WTC11 (cell line): Measurements from ENCODE around the gene RAMP3. TPM values are rescaled to one million over a fixed set of nuclear protein-coding genes. Genes with fewer than 3 reads are reported as not detected.
A peak's percentile ranks its signal among the peaks of the same experiment; 100 is the strongest.

Experiments
- ATAC-seq: fragments of 200-7000 bp; cut with Tn5 transposase; 2 replicates; pipeline ENCODE4 v1.10.0; 2021; ENCODE audit warnings: mild to moderate bottlenecking, moderate library complexity
- CTCF ChIA-PET: fragments of 300-600 bp; sonication (Branson Sonifier 250); formaldehyde crosslinking; loops from one replicate; lab custom pipeline; 2021; ENCODE audit warnings: antibody characterized with exemption; lab: Charles Lee
- POLR2A ChIA-PET: fragments of 350-600 bp; sonication (Branson Sonifier 250); formaldehyde crosslinking; loops from one replicate; lab custom pipeline; 2021; ENCODE audit warnings: antibody characterized with exemption; lab: Charles Lee
- DNase-seq: peaks from one replicate; pipeline ENCODE4 v3.0.0; 2021; ENCODE audit warnings: low spot score
- H3K27ac Mint-ChIP-seq: 2 replicates; pipeline ENCODE4 v1.8.0; 2021; ENCODE audit warnings: mixed read lengths
- H3K27me3 Mint-ChIP-seq: 2 replicates; pipeline ENCODE4 v1.8.0; 2021; ENCODE audit warnings: low read depth, mild to moderate bottlenecking, moderate library complexity, mixed read lengths
- H3K36me3 Mint-ChIP-seq: 2 replicates; pipeline ENCODE4 v1.8.0; 2021; ENCODE audit warnings: mixed read lengths
- H3K4me1 Mint-ChIP-seq: 2 replicates; pipeline ENCODE4 v1.8.0; 2022; ENCODE audit warnings: mixed read lengths
- H3K4me3 Mint-ChIP-seq: 2 replicates; pipeline ENCODE4 v1.8.0; 2021; ENCODE audit warnings: mild to moderate bottlenecking, moderate library complexity, mixed read lengths
- H3K9me3 Mint-ChIP-seq: 2 replicates; pipeline ENCODE4 v1.8.0; 2021; ENCODE audit warnings: mixed read lengths
- ATF2 ChIP-seq: sonication (generic); formaldehyde crosslinking; IDR thresholded peaks from 2 replicates; pipeline ENCODE4 v1.8.1; 2022; ENCODE audit warnings: low read depth, missing genetic modification reagents, borderline replicate concordance
- CBFB ChIP-seq: sonication (generic); formaldehyde crosslinking; IDR thresholded peaks from 2 replicates; pipeline ENCODE4 v1.8.1; 2022; ENCODE audit warnings: mild to moderate bottlenecking, low read depth, missing genetic modification reagents
- FOXK1 ChIP-seq: sonication (generic); formaldehyde crosslinking; IDR thresholded peaks from 2 replicates; pipeline ENCODE4 v1.8.0; 2022; ENCODE audit warnings: mild to moderate bottlenecking, moderate library complexity, missing genetic modification reagents
- FOXP1 ChIP-seq: sonication (generic); formaldehyde crosslinking; IDR thresholded peaks from 2 replicates; pipeline ENCODE4 v1.8.0; 2022; ENCODE audit warnings: missing genetic modification reagents, mild to moderate bottlenecking, moderate library complexity, borderline replicate concordance
- FOXP4 ChIP-seq: sonication (generic); formaldehyde crosslinking; IDR thresholded peaks from 2 replicates; pipeline ENCODE4 v1.8.0; 2022; ENCODE audit warnings: mild to moderate bottlenecking, missing genetic modification reagents
- GTF2I ChIP-seq: fragments of 250-450 bp; sonication (Bioruptor Pico); conservative IDR thresholded peaks from 2 replicates; pipeline ENCODE4 v1.4.0; 2021; ENCODE audit warnings: mild to moderate bottlenecking
- JAZF1 ChIP-seq: fragments of 250-450 bp; sonication (Bioruptor Pico); IDR thresholded peaks from 2 replicates; pipeline ENCODE4 v1.9.0; 2021; ENCODE audit warnings: moderate library complexity, mild to moderate bottlenecking, inconsistent platforms
- JUN ChIP-seq: sonication (generic); formaldehyde crosslinking; IDR thresholded peaks from 2 replicates; pipeline ENCODE4 v1.8.0; 2023; ENCODE audit warnings: mild to moderate bottlenecking, missing genetic modification reagents
- MLX ChIP-seq: sonication (generic); formaldehyde crosslinking; IDR thresholded peaks from 2 replicates; pipeline ENCODE4 v1.8.1; 2023; ENCODE audit warnings: mild to moderate bottlenecking, missing genetic modification reagents, moderate library complexity
- NFATC4 ChIP-seq: fragments of 250-450 bp; sonication (Bioruptor Pico); IDR thresholded peaks from 2 replicates; pipeline ENCODE4 v1.9.0; 2021; ENCODE audit warnings: mild to moderate bottlenecking
- RORB ChIP-seq: fragments of 250-450 bp; sonication (Bioruptor Pico); IDR thresholded peaks from 2 replicates; pipeline ENCODE4 v1.9.0; 2021; ENCODE audit warnings: mild to moderate bottlenecking
- ZNF671 ChIP-seq: fragments of 250-450 bp; sonication (Bioruptor Pico); IDR thresholded peaks from 2 replicates; pipeline ENCODE4 v1.8.0; 2021; ENCODE audit warnings: mild to moderate bottlenecking
- total RNA-seq: library from RNA; stranded (reverse); gene quantifications from 3 replicates; pipeline ENCODE4 v1.2.3, GENCODE V29; 2021
- TF ChIP-seq, protein P1 (sequence below): fragments of 200-600 bp; IDR thresholded peaks from 2 replicates; pipeline ENCODE4 v1.8.0; 2022; ENCODE audit warnings: antibody characterized with exemption
- TF ChIP-seq, protein P2 (sequence below): fragments of 250-450 bp; sonication (Bioruptor Pico); IDR thresholded peaks from 2 replicates; pipeline ENCODE4 v1.9.0; 2021; ENCODE audit warnings: moderate library complexity, mild to moderate bottlenecking, inconsistent platforms, borderline replicate concordance

RAMP3 gene
- total RNA-seq, 1 experiment from 2014 or later = 0.85 TPM

DNA sequence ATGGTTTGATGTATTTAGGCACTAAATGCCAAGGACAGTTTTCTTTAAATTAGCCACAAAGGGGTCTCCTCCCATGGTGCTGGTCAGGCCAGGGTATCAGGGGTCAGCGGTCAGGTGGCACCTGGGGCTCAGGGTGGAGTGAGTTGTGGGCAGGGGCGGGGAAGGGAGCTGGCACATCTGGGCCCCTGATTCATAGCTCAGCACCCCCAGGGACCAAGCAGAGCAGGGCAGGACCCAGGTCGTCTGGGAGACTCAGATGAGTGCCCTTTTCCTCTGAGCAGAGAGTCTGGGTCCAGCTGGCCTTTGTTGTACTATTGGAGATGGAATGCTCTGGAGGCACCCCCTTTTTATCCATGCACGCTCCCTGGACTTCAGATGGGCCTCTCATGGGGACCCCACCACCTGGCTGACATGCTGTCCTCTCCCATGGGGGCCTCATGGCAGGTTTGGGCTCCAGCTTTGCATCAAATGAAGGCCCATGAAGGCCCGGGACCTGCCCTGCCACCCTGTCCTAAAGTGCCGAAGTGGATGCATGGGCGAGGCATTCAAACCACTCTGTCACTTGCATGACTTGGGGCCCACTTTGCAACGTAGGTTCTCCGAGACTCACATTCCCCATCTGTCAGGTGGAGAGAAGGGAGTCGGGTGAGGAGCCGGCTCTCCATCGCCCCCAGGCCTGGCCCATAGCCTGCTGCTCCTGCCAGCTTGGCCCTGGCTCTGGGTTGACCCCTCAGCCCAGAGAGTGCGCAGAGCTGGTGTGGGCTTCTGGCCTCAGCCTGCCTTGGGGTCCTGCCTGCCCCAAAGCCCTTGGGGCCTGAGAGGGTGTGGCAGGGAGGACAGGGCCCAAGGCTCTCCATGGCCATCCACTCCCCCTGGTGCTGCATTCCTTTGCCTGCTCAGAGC is 66.4 kb downstream of the RAMP3 start:
- peaks cover 13% of the 10 kb centered on the region; the same call in 1 of the 2 replicates for H3K4me1 Mint-ChIP-seq
- TF ChIP-seq NFATC4 (CRISPR knock-in tag) = no peak
- no peak for TF ChIP-seq GTF2I
- no peak for TF ChIP-seq FOXK1
- no peak for TF ChIP-seq JAZF1 (CRISPR knock-in tag)
- TF ChIP-seq MLX = no peak
- TF ChIP-seq RORB (CRISPR knock-in tag) = no peak
- TF ChIP-seq ZNF671 = no peak
- TF ChIP-seq ATF2 (CRISPR knock-in tag) = no peak
- TF ChIP-seq, protein P1, sequence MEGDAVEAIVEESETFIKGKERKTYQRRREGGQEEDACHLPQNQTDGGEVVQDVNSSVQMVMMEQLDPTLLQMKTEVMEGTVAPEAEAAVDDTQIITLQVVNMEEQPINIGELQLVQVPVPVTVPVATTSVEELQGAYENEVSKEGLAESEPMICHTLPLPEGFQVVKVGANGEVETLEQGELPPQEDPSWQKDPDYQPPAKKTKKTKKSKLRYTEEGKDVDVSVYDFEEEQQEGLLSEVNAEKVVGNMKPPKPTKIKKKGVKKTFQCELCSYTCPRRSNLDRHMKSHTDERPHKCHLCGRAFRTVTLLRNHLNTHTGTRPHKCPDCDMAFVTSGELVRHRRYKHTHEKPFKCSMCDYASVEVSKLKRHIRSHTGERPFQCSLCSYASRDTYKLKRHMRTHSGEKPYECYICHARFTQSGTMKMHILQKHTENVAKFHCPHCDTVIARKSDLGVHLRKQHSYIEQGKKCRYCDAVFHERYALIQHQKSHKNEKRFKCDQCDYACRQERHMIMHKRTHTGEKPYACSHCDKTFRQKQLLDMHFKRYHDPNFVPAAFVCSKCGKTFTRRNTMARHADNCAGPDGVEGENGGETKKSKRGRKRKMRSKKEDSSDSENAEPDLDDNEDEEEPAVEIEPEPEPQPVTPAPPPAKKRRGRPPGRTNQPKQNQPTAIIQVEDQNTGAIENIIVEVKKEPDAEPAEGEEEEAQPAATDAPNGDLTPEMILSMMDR = no peak
- no peak for TF ChIP-seq FOXP4 (CRISPR knock-in tag)
- no peak overlapping the region for H3K27ac Mint-ChIP-seq
- POLR2A ChIA-PET = no interaction called here
- ATAC-seq (no peak), DNase-seq (no peak)
- no peaks in the 10 kb centered on the region for H3K36me3 Mint-ChIP-seq
- no peak overlapping the region for H3K4me3 Mint-ChIP-seq
- no peaks in the 10 kb centered on the region for H3K9me3 Mint-ChIP-seq
- H3K27me3 Mint-ChIP-seq = no peaks in the 10 kb centered on the region; the same call in 1 of the 2 replicates
- CTCF ChIA-PET = interaction anchor here (0.5 to 0.6 kb wide), 2 partner anchors 57 to 66 kb away, joined by 3 to 4 read pairs; partner anchors contain the start of gene RAMP3

- no peak overlapping the region for H3K27ac Mint-ChIP-seq
- no peaks in the 10 kb centered on the region for H3K36me3 Mint-ChIP-seq
- ChIA-PET CTCF (interaction anchor here (0.6 to 1.0 kb wide), 2 partner anchors 7 to 58 kb away, joined by 3 to 4 read pairs; no protein-coding TSS in a partner anchor), POLR2A (no interaction called here)
- no peaks in the 10 kb centered on the region for H3K9me3 Mint-ChIP-seq
- TF ChIP-seq CBFB (no peak), GTF2I (no peak), JUN (CRISPR knock-in tag) (0 out of 2 replicates have a peak, but pooled peaks have one; percentile 42), FOXK1 (peak; percentile 46; the same call in 1 of the 2 replicates), FOXP1 (CRISPR knock-in tag) (no peak)
- TF ChIP-seq, protein P2, sequence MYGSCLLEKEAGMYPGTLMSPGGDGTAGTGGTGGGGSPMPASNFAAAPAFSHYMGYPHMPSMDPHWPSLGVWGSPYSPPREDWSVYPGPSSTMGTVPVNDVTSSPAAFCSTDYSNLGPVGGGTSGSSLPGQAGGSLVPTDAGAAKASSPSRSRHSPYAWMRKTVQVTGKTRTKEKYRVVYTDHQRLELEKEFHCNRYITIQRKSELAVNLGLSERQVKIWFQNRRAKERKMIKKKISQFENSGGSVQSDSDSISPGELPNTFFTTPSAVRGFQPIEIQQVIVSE (CRISPR knock-in tag) = no peak
- peak; percentile 61 for ATAC-seq
- H3K4me3 Mint-ChIP-seq = no peak overlapping the region
- H3K27me3 Mint-ChIP-seq = no peaks in the 10 kb centered on the region; the same call in 1 of the 2 replicates
- peaks cover 13% of the 10 kb centered on the region for H3K4me1 Mint-ChIP-seq
- DNase-seq = peak; percentile 56
Observed at GRCh38 chr7:45224832-45225231, 67.2 kb downstream of the RAMP3 start.
